ENCODE results near the gene GSTO2.
"Not testable (repeated sequence)": the region's sequence is repeated elsewhere in the genome, so short reads cannot be mapped to it uniquely, and the experiment has no call there.

The GSTO2 gene

GRCh38 chr10:104246976-104247375 lies 22.0 kb upstream of the GSTO2 start:
- H3K27ac ChIP-seq: no peak overlapping the region
- TF ChIP-seq CTCF (conservative IDR thresholded peaks at IDR 0.05): no peak

DNA sequence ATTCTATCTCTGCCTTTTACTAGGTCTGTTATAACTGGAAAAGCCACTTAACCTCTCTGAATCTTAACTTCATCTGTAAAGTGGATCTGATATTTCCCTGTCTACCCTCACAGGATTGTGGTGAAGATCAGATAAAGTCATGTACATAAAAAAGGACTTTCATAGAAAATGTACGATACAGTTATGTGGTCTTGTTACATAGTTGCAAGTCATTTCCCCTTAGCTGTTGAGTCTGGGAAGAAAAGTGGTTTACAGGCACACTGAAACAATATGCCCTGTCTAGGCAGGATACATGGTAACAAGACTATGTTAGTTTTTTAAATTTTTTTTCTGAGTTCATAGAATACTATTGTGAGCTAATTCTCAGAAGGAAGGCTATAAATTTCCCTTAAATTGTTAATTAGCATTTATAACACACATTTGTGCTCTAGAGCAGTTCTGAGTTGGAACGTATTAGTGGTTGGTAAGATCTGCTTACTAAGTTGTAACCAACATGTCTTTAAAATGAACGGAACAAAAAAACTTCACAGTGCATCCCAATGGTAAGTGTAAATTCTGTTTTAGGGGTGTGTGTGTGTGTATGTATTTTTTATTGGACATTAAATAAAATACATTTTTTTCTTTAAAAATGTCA lies 21.4 kb upstream of the GSTO2 start:
- H3K27ac ChIP-seq: no peak overlapping the region

GRCh38 chr10:104248931-104249330 lies 20.1 kb upstream of the GSTO2 start:
- not testable (repeated sequence) for H3K27ac ChIP-seq

More for the DNA sequence above, 21.4 kb upstream of the GSTO2 start:
- no peak for TF ChIP-seq CTCF (conservative IDR thresholded peaks at IDR 0.05)

GRCh38 chr10:104250371-104250770 lies 18.6 kb upstream of the GSTO2 start:
- no peak overlapping the region for H3K27ac ChIP-seq
- TF ChIP-seq CTCF (conservative IDR thresholded peaks at IDR 0.05): no peak

GRCh38 chr10:104251443-104251842 lies 17.5 kb upstream of the GSTO2 start:
- no peak overlapping the region for H3K27ac ChIP-seq
- TF ChIP-seq CTCF (conservative IDR thresholded peaks at IDR 0.05): no peak

DNA sequence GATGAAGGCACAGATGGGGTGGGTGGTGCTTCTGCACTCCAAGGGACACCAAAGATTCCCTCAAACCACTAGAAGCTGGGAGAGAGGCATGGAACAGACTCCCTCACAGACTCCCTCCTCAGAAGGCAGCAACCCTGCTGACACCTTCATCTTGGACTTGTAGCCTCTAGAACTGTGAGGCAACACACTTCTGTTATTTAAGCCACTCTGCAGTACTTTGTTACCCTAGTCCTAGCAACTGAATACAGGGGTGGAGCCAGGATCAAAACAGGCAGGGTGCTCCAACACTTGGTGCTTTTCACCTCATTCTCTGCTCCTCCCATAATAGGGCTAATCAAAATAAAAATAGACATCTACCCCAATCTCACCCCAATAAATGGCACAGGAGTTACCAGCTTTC lies 16.6 kb upstream of the GSTO2 start:
- TF ChIP-seq CTCF (conservative IDR thresholded peaks at IDR 0.05): no peak
- no peak overlapping the region for H3K27ac ChIP-seq

- H3K27ac ChIP-seq: no peak overlapping the region
- TF ChIP-seq CTCF (conservative IDR thresholded peaks at IDR 0.05): no peak
These were observed 15.9 kb upstream of the GSTO2 start for GRCh38 chr10:104253106-104253505.

GRCh38 chr10:104253606-104254410 lies 15.2 kb upstream of the GSTO2 start:
- peak overlapping the region; percentile 96 for H3K27ac ChIP-seq
- no peak for TF ChIP-seq CTCF (conservative IDR thresholded peaks at IDR 0.05)

All from VCaP (cell line).